GM12872 (cell line): ENCODE data around the gene RNF208.

ENCODE experiments used
- TF ChIP-seq, protein P1 (sequence below): IDR thresholded peaks from 3 replicates; pipeline ENCODE4 v1.5.1; 2011; ENCODE audit warnings: low read depth, mild to moderate bottlenecking, low read length, moderate library complexity; ENCODE audit not compliant: insufficient read depth

Gene RNF208

DNA sequence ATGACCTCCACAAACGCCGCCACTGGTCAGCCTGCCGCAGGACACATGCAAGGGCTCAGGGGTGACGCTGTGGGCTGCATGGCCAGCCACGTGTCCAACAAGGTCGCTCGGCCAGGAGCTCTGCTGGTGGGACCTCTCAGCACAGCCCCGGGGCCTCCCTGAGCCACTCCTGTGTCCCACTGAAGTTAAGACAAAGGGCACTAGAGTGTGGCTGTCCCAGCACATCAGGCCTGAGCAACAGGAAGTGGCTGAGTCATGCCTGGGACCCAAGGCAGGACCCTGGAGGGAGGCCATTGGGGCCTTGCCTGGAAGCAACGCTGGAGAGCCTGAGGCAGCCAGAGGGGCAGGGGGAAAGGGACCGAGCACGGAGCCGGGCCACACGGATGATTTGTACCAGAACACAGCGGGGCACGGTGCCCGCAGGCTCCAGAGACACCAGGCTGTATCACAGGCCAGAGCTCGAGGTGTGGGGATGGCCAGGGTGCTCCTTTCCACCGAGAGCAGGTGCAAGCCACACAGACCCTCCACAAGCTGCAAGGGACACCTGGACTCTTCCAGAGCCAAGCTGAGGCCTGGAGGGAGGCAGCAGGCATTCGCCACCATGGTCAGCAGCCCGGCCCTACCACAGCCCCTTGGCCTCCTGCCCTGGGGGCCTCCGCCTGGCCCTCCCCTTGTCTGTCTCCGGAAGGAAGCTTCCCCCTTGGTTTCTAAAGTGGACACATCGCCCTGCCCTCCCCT is 43.7 kb downstream of the RNF208 start:
- TF ChIP-seq, protein P1, sequence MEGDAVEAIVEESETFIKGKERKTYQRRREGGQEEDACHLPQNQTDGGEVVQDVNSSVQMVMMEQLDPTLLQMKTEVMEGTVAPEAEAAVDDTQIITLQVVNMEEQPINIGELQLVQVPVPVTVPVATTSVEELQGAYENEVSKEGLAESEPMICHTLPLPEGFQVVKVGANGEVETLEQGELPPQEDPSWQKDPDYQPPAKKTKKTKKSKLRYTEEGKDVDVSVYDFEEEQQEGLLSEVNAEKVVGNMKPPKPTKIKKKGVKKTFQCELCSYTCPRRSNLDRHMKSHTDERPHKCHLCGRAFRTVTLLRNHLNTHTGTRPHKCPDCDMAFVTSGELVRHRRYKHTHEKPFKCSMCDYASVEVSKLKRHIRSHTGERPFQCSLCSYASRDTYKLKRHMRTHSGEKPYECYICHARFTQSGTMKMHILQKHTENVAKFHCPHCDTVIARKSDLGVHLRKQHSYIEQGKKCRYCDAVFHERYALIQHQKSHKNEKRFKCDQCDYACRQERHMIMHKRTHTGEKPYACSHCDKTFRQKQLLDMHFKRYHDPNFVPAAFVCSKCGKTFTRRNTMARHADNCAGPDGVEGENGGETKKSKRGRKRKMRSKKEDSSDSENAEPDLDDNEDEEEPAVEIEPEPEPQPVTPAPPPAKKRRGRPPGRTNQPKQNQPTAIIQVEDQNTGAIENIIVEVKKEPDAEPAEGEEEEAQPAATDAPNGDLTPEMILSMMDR = no peak

DNA sequence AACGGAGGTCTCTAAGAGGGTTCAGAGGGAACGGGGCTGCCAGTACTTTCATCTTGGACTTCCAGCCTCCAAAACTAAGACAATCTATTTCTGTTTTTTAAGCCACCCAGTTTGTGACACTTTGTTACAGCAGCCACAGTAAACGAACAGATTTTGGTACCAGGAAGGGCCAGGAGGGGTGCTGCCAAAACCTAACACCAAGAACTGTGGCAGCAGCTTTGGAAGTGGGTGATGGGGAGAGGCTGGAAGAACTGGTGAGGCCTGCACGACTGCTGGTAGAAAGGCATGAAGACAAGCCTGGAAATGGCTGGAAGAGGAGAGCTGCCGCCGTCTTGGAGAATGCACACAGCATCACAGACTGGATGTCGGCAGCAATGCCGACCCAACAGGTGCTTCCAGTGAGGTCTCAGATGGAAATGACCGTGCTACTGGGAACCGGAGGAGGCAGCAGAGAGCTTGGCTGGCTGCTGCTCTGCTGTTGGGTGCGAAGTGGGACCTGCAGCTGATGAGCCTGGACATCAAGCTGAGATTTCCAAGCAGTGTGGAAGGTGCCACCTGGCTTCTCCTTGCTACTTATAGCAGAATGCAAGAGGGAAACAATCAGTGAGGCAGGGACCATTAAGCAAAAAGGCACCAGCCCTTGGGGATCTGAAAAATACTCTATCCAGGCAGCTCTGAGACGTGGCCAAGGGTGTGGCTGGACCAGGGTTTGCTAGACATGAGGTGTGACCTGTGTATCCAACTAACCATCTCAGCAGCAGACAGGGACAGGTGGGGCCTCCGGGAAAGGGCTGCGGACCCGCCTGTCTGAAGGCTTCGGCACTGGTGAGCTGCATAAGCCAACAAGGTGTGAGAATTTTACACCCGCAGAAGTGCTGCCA is 45.5 kb downstream of the RNF208 start:
- TF ChIP-seq, protein P1 = peak; percentile 78

DNA sequence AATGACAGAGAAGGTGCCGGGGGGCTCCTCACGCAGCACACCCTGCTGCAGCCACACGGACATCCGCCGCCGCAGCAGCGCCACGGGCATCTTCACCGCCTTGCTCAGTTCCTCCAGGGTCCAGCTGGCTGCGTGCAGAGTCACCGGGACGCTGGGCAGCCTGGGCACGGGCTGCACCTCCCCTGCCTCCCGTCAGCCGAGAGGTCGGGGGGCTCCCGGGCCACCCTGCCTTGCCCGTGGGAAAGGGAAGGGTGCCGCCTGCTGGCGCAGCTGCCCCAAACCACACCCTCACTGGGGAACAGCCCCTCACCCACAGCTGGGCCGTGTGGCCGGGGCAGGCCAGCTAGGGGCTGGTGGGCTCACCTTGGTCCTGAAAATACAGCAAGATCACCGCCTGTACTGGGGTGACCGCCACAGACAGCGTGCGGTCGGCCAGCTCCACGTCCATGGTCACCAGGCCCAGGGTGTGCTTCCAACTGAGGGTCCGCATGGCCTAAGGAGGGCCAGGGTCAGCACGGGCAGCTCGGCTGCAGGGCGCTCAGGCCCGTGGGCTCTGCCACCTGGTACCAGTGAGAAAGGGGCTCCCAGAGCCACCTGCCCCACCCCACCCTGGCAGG is 46.6 kb downstream of the RNF208 start:
- TF ChIP-seq, protein P1 = peak; percentile 41

DNA sequence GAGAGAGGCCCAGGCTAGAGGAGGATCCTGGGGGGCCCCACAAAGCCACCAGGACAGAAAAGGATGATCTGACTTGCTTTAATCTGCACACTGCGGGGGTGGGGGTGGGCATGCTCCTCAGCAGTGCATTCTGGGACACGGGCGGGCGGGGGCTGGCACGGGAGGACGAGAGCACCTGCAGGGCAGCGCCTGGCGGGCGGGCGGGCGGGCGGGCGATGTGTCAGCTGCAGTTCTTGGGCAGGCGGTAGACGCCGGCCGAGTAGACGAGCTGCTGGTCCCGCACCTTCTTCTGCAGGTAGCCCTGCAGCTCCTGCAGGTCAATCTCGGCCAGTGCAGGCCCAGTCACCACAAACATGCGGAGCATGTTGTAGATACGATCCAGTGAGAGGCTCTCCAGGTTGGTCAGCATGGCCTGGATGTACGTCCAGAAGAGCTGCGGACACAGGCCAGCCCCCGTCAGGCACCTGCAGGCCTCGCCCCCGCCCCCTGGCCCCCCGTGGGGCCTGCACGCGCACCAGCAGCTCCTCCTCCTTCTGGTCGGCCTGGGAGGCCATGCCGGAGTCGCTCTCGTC is 47.2 kb downstream of the RNF208 start:
- TF ChIP-seq, protein P1 = no peak

DNA sequence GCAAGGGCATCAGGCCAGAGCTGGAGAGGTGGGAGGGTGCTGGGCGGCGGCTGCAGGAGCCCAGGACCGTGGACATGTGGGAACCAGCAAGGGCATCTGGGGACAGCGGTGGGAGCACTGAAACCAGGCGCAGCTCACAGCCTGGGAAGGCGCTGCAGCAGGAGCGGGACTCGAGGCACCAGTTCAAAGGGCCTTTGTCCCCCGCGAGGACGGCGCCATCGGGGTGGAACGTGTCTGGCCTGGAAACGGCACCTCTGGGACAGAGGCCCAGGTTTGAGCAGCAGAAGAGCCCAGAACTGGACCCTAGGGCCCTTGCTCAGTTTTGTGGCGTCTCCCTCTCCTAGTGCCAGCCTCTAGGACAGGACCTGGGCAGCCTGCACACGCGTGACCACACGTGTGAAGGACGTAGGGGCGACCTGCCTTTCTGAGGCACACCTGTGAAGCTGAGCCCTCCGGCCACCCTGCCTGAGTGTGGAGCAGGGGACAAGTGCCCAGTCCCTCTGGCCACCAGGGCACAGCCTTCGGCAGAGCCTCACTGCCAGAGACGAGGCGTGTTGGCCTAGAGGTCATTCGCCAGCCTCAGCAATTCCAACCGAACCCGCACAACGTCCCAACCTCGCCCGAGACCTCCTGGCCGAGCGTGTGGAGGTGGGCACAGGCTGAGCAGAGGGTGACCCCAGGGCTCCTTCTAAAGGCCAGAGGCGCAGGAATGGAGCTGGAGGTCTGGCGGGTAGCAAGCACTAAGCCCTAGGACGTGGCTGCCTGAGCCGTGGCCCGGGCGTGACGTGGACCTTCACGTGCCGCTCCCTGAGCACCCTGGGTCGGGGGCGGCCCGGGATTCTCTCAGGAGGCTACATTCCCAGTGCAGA is 48.0 kb downstream of the RNF208 start:
- TF ChIP-seq, protein P1 = no peak

DNA sequence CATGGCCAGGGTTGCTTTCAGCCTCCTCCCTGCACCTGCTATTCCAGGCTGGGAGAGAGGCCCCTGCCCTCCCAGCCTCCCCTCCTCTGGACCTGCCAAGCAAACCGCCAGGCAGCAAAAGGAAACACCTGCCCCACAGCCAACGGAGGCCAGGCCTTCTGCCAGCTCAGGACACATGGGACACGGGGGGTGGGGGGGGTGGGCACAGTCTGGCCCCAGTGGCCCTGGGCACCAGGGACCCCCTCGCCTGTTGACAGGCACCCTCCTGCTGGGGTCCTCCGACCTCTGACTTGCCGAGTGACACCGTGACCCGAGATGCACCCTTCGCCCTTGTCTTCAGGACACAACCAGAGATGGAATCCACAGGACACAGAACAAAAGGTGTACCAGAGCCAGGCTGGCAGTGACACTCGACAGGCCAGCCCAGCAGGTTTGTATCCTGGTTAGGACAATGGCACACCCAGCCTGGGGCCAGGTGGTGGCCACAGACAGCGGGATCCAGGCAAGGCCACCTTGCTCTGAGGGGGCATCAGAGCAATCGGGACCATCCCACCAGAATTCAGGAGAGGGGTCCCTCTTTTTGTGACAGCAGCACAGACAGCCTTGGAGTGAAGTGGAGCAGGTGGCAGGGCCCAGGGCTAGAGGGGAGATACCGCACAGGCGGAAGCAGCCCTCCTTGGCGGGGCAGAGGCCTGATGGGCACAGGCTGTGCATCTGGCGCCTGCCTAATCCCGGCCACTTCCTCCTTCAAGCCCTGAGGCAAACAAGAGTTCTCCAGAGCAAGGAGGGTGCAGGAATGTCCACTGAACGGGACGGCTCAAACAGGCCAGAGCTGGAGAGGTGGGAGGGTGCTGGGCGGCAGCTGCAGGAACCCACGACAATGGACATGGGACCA is 48.9 kb downstream of the RNF208 start:
- TF ChIP-seq, protein P1 = no peak
